NCI-H2081 treated with DMSO at 0.1 percent for 48 hours (cell line): ENCODE data around the gene ST8SIA1.
"Not testable (repeated sequence)": the region's sequence is repeated elsewhere in the genome, so short reads cannot be mapped to it uniquely, and the experiment has no call there.

Source experiments
- DNase-seq: peaks from one replicate; lab custom pipeline; 2025; lab: John Stamatoyannopoulos, UW

ST8SIA1 gene

DNA sequence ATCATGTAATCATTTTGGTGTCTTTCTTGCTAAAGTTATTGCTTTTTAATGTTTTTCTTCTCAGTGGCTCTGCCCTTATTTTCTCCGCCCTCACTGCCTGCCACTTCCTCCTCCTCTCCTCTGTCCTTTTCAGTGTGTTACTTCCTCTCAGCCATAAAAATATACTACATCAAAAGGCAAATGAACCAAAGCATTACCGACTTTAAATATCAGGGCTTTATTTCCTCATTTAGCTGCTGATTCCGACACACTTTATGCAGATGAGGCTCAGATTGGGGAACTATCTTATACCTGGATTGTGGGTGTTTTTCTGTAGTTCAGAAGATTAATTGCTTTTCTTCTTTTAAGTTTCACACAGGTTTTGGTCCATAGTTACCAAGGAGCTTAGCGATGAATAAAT, 170.4 kb downstream of the ST8SIA1 start:
- DNase-seq = no peak

DNA sequence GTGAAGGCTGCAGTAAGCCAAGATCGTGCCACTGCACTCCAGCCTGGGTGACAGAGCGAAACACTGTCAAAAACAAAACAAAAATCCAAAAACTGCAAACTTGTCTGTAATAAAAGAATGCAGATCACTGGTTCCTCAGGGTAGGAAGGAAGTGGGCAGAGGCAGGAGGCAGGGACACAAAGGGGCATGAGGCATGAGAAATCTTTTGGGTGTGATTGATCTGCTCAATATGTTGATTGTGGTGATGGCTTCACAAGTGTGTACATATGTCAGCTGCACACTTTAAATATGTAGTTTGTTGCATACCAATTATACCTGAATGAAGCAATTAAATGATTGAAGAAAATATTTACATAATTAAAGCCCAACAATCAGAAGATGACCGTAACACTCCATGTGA, 170.9 kb downstream of the ST8SIA1 start:
- DNase-seq = no peak

DNA sequence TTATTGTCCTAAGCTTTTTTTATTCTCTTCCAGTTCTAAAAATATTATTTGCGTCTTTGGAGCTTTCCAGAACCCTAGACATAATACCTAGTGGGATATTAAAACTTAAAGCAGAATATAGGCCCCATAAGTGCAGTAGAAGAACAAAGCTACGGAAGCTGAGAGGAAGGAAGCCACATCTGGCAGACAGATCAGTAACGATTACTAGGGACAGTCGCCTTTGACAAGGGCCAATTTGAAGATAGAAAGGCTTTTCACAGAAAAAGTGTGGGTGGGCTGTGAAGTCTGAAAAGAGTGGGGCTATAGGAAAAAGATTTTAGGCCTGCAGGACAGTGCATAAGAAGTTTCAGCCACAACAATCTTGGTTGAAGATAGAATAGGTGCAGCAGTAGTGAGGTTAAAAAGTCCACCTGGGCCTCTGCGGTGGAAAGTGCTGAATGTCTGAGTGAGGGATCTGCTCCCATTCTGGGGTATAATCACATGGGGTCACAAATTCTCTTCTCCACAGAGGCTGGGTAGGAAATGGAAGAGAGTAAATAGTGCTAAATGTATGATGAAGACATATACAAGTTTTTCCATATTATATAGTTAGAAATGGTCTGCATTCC, 174.0 kb downstream of the ST8SIA1 start:
- no peak for DNase-seq

- DNase-seq = not testable (repeated sequence)
Observed at GRCh38 chr12:22149286-22149685, 185.2 kb downstream of the ST8SIA1 start.

- DNase-seq = not testable (repeated sequence)
Observed at GRCh38 chr12:22146686-22147085, 187.8 kb downstream of the ST8SIA1 start.
